ENCODE measurements around the gene WIPF2. TPM values are rescaled to one million over a fixed set of nuclear protein-coding genes. Genes with fewer than 3 reads are reported as not detected.
"Not testable (repeated sequence)": the region's sequence is repeated elsewhere in the genome, so short reads cannot be mapped to it uniquely, and the experiment has no call there.

Gene WIPF2
- total RNA-seq, 2 experiments from 2014 or later: 15.7 to 17.4 TPM

- DNase-seq: no peak
- no peaks in the 10 kb centered on the region for H3K9me3 Mint-ChIP-seq
- H3K27me3 Mint-ChIP-seq: no peaks in the 10 kb centered on the region
These were observed 931 bp upstream of the WIPF2 start for GRCh38 chr17:40218006-40218739.

DNA sequence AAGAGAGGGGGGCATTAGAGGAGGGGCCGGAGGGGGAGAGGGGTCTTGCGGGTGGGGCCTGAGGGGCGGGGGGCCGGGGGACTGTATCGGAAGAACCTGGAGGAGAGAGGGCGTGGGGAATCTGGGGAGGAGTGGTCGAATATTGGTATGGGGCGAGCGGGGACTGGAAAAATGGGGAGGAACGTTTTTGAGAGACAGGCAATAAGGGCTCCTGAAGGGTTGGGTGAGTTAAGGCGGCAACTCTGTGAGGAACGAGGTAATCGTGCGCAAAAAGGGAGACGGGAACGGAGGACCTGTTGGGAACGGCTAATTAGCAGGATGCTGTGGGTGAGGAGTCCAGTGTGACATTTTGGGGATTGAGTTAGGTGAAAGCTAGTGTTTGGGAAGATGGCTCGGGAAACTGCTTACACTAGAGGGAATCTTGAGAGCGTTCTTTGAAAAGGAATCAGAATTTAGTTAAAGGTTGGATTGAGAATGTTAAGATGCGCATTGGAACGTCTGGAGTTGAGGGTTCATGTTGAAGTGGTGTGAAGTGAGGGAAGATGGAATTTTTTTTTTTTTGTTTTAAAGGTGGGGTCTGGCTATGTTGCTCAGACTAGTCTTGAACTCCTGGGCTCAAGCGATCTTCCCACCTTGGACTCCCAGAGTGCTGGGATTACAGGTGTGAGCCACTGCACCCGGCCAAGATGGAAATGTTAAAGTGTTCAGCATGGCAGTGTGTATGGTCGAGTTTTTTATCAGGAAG is 662 bp downstream of the WIPF2 start:
- Mint-ChIP-seq H3K36me3 (peaks cover 10% of the 10 kb centered on the region), H3K27ac (peak overlapping the region; percentile 74), H3K9me3 (no peaks in the 10 kb centered on the region), H3K4me1 (peaks cover 24% of the 10 kb centered on the region), H3K4me3 (peak overlapping the region; percentile 88), H3K27me3 (no peaks in the 10 kb centered on the region)
- DNase-seq: peak; percentile 27

More at GRCh38 chr17:40218006-40218739, 931 bp upstream of the WIPF2 start:
- peaks cover 20% of the 10 kb centered on the region for H3K4me1 Mint-ChIP-seq
- H3K4me3 Mint-ChIP-seq: peak overlapping the region; percentile 88
- H3K27ac Mint-ChIP-seq: peak overlapping the region; percentile 99
- H3K36me3 Mint-ChIP-seq: peaks cover 6% of the 10 kb centered on the region

DNA sequence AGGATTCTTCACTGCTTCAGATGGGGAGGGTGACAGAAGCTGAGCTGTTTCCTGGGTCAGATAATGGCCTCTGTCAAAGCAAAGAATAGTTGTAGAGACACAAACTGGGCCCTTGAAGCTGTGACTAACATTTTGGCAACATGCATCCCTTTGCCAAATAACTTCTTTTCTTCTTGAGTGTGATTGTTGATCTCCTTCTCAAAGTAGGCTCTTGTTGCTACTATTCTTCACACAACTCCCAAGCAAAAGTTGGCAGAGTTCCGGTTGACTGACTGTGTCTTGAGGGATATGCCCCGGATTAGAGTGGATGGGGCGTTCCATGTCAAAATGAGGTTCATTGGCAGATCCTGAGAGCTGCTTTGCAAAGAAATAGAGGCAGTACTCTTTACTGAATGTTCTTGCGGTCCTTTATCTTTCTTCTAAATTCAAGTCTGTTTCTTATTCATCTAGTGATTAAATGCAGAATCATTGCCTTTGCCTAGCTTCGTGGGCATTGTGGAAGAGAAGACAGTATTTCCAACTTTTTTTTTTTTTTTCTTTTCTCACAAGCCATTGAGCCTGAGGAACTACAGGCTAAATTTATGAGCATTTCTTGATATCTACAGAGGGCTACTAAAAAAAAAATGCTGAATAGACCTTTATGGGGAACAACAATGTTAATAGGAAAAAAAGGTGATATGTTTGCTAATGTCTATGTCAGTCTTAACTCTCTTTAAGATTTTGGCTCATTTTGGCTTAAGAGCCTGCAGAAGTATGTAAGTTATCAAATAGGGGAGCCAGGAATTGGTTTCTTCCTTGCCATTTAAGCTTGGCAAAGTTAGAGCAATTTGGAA is 5.8 kb downstream of the WIPF2 start:
- no peak for DNase-seq
- Mint-ChIP-seq H3K27me3 (no peaks in the 10 kb centered on the region), H3K36me3 (peaks cover 14% of the 10 kb centered on the region), H3K9me3 (no peaks in the 10 kb centered on the region), H3K4me3 (no peak overlapping the region), H3K27ac (no peak overlapping the region), H3K4me1 (peaks cover 24% of the 10 kb centered on the region)

DNA sequence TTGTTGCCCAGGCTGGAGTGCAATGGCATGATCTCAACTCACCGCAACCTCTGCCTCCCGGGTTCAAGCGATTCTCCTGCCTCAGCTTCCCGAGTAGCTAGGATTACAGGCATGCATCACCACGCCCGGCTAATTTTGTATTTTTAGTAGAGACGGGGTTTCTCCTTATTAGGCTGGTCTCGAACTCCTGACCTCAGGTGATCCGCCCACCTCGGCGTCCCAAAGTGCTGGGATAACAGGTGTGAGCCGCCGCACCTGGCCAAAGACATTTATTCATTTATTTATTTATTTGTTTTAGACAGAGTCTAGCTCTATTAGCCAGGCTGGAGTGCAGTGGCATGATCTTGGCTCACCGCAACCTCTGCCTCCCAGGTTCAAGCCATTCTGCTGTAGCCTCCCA is 10.0 kb downstream of the WIPF2 start:
- Mint-ChIP-seq H3K36me3 (peaks cover 14% of the 10 kb centered on the region), H3K4me1 (peaks cover 16% of the 10 kb centered on the region)
- H3K9me3 Mint-ChIP-seq, H3K27me3 Mint-ChIP-seq, H3K4me3 Mint-ChIP-seq, H3K27ac Mint-ChIP-seq, DNase-seq: not testable (repeated sequence)

- Mint-ChIP-seq H3K4me1 (peaks cover 6% of the 10 kb centered on the region), H3K27me3 (no peaks in the 10 kb centered on the region), H3K4me3 (no peak overlapping the region), H3K27ac (no peak overlapping the region), H3K36me3 (peaks cover 8% of the 10 kb centered on the region), H3K9me3 (no peaks in the 10 kb centered on the region)
- no peak for DNase-seq
These were observed 11.6 kb downstream of the WIPF2 start for GRCh38 chr17:40230670-40231069.

GRCh38 chr17:40231928-40232327 is 12.8 kb downstream of the WIPF2 start:
- H3K9me3 Mint-ChIP-seq, H3K36me3 Mint-ChIP-seq, H3K27me3 Mint-ChIP-seq, H3K4me1 Mint-ChIP-seq, DNase-seq, H3K4me3 Mint-ChIP-seq, H3K27ac Mint-ChIP-seq: not testable (repeated sequence)

DNA sequence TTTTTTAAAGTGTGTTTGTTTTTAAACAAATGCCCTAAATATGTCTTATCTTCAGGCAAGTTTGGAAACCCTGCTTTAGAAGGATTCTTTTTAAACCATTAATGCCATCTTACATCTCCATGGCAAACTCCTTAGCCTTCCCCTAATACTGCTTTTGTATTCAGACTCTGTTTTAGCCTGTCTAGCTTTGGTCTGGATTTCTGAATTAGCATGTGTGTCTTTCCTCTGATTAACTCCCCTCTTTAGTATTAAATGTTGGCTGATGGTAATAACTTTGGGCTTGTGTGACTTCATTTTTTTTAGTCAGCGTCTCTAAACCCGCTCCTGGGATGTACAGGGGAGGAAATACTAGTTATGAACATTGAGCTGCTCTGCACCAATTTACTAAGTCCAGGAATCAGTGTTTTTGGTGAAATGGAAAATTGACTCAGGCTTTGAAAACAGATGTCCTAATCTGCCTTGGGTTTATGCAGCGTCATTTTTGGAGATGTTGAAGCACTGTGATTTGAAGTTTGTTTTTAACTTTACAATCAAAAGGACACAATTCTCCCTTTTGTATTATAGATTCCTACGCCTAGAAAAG is 22.2 kb downstream of the WIPF2 start:
- H3K4me3 Mint-ChIP-seq: no peak overlapping the region
- no peak for DNase-seq
- no peak overlapping the region for H3K27ac Mint-ChIP-seq
- H3K4me1 Mint-ChIP-seq: peaks cover 25% of the 10 kb centered on the region
- no peaks in the 10 kb centered on the region for H3K9me3 Mint-ChIP-seq
- peaks cover 4% of the 10 kb centered on the region for H3K36me3 Mint-ChIP-seq
- H3K27me3 Mint-ChIP-seq: no peaks in the 10 kb centered on the region

GRCh38 chr17:40242774-40243173 is 23.7 kb downstream of the WIPF2 start:
- H3K4me3 Mint-ChIP-seq: no peak overlapping the region
- no peak for DNase-seq
- H3K27ac Mint-ChIP-seq: no peak overlapping the region
- no peaks in the 10 kb centered on the region for H3K27me3 Mint-ChIP-seq
- no peaks in the 10 kb centered on the region for H3K9me3 Mint-ChIP-seq
- peaks cover 23% of the 10 kb centered on the region for H3K4me1 Mint-ChIP-seq
- peaks cover 7% of the 10 kb centered on the region for H3K36me3 Mint-ChIP-seq

- Mint-ChIP-seq H3K9me3 (no peaks in the 10 kb centered on the region), H3K4me3 (no peak overlapping the region), H3K27ac (no peak overlapping the region), H3K27me3 (no peaks in the 10 kb centered on the region), H3K36me3 (peaks cover 7% of the 10 kb centered on the region), H3K4me1 (peaks cover 27% of the 10 kb centered on the region)
- DNase-seq: no peak
These were observed 24.7 kb downstream of the WIPF2 start for GRCh38 chr17:40243761-40244160.

- Mint-ChIP-seq H3K9me3 (no peaks in the 10 kb centered on the region), H3K27ac (no peak overlapping the region), H3K4me1 (peaks cover 28% of the 10 kb centered on the region), H3K27me3 (no peaks in the 10 kb centered on the region), H3K36me3 (peaks cover 7% of the 10 kb centered on the region), H3K4me3 (no peak overlapping the region)
- no peak for DNase-seq
These were observed 25.2 kb downstream of the WIPF2 start for GRCh38 chr17:40244255-40244654.

GRCh38 chr17:40247926-40248495 is 28.9 kb downstream of the WIPF2 start:
- Mint-ChIP-seq H3K4me1 (peaks cover 21% of the 10 kb centered on the region), H3K27me3 (no peaks in the 10 kb centered on the region), H3K36me3 (peaks cover 7% of the 10 kb centered on the region), H3K4me3 (no peak overlapping the region), H3K27ac (no peak overlapping the region), H3K9me3 (no peaks in the 10 kb centered on the region)
- no peak for DNase-seq

GRCh38 chr17:40248507-40248906 is 29.4 kb downstream of the WIPF2 start:
- DNase-seq: no peak
- Mint-ChIP-seq H3K27ac (no peak overlapping the region), H3K4me1 (peaks cover 21% of the 10 kb centered on the region), H3K9me3 (no peaks in the 10 kb centered on the region), H3K27me3 (no peaks in the 10 kb centered on the region), H3K36me3 (peaks cover 7% of the 10 kb centered on the region), H3K4me3 (no peak overlapping the region)

GRCh38 chr17:40251576-40251975 is 32.5 kb downstream of the WIPF2 start:
- H3K27me3 Mint-ChIP-seq: no peaks in the 10 kb centered on the region
- no peaks in the 10 kb centered on the region for H3K9me3 Mint-ChIP-seq
- peaks cover 14% of the 10 kb centered on the region for H3K4me1 Mint-ChIP-seq
- H3K4me3 Mint-ChIP-seq: no peak overlapping the region
- peaks cover 2% of the 10 kb centered on the region for H3K36me3 Mint-ChIP-seq
- no peak overlapping the region for H3K27ac Mint-ChIP-seq
- no peak for DNase-seq

- Mint-ChIP-seq H3K4me1 (peaks cover 12% of the 10 kb centered on the region), H3K4me3 (no peak overlapping the region), H3K27me3 (no peaks in the 10 kb centered on the region), H3K27ac (no peak overlapping the region), H3K36me3 (peaks cover 13% of the 10 kb centered on the region), H3K9me3 (no peaks in the 10 kb centered on the region)
- DNase-seq: no peak
These were observed 34.5 kb downstream of the WIPF2 start for GRCh38 chr17:40253565-40253964.
